Measurements from ENCODE around the gene PFDN4. TPM values are rescaled to one million over a fixed set of nuclear protein-coding genes. Genes with fewer than 3 reads are reported as not detected.

PFDN4 gene
- total RNA-seq, 6 donors from 2014 or later: 15.5 to 78.5 (median 23.9) TPM

GRCh38 chr20:54268941-54269340 is 61.1 kb downstream of the PFDN4 start:
- ATAC-seq (ENCODE audit: low FRiP score in 2 of 2): no peak
- H3K27ac ChIP-seq: no peak overlapping the region
- no peaks in the 10 kb centered on the region for H3K27me3 ChIP-seq
- H3K36me3 ChIP-seq: no peaks in the 10 kb centered on the region
- DNase-seq: no peak
- no peak for TF ChIP-seq POLR2AphosphoS5 (IDR thresholded peaks at IDR 0.05)
- TF ChIP-seq EP300 (IDR thresholded peaks at IDR 0.05): no peak
- no peak for TF ChIP-seq POLR2A (IDR thresholded peaks at IDR 0.05)
- TF ChIP-seq CTCF (IDR thresholded peaks at IDR 0.05): no peak
- no peaks in the 10 kb centered on the region for H3K4me1 ChIP-seq
- no peaks in the 10 kb centered on the region for H3K9me3 ChIP-seq
- H3K4me3 ChIP-seq: no peak overlapping the region
- 24 to 56% methylated on average over 2 of the region's 2 CpGs for WGBS, 2 donors

Other genes with a start within 250 kb of the PFDN4 start
- gene BCAS1, start 137.5 kb upstream of the PFDN4 start, total RNA-seq: 10 to 100 TPM in 1 of 6 donors, 1 to 10 TPM in 2, under 1 TPM in 3; 0.74 to 11.2 (median 1.3) TPM
- 10 to 100 TPM in 1 of 6 donors, 1 to 10 TPM in 1, under 1 TPM in 3, not detected in 1; 0.13 to 31.0 (median 0.61) TPM for gene CYP24A1, start 34.1 kb upstream of the PFDN4 start, total RNA-seq

All from upper lobe of left lung (tissue), 6 donors.